ENCODE results near the gene NFE2L2. TPM values are rescaled to one million over a fixed set of nuclear protein-coding genes. Genes with fewer than 3 reads are reported as not detected.
A peak's percentile ranks its signal among the peaks of the same experiment; 100 is the strongest.

Gene NFE2L2
- total RNA-seq, 1 experiment from 2014 or later = 80.0 TPM

- Histone ChIP-seq H3K27me3 (replicated peaks; ENCODE audit: insufficient read depth, low read depth, low read length, poor library complexity) (no peaks in the 10 kb centered on the region), H3K27ac (ENCODE audit: low read depth, low read length, poor library complexity, severe bottlenecking) (peak overlapping the region; percentile 99), H3K9me3 (ENCODE audit: low read depth, low read length, poor library complexity, severe bottlenecking) (no peaks in the 10 kb centered on the region), H3K4me3 (ENCODE audit: low read depth, low read length, poor library complexity, severe bottlenecking) (peak overlapping the region; percentile 94), H3K4me1 (ENCODE audit: insufficient read depth, low read length, poor library complexity, severe bottlenecking) (peaks cover 22% of the 10 kb centered on the region), H3K36me3 (ENCODE audit: insufficient read depth, low read length, poor library complexity, severe bottlenecking) (no peaks in the 10 kb centered on the region)
- DNase-seq (ENCODE audit: low spot score) = no peak
- intact Hi-C loops (cut with micrococcal nuclease; ENCODE audit: unreplicated experiment) = loop anchor here (2.0 to 10.0 kb wide), 3 partner anchors 53 to 151 kb away; partner anchors contain the start of gene HNRNPA3
- CTCF ChIA-PET = no interaction called here
- TF ChIP-seq EZH2 (IDR thresholded peaks at IDR 0.05; ENCODE audit: borderline replicate concordance, low read depth, low read length, poor library complexity, severe bottlenecking) (no peak), CTCF (conservative IDR thresholded peaks at IDR 0.05; ENCODE audit: low read depth, low read length) (no peak)
- POLR2A ChIA-PET (ENCODE audit: low non-redundant PET) = interaction anchor here (0.6 kb wide), 1 partner anchor 504 kb away, joined by 16 read pairs; no protein-coding TSS in a partner anchor
- BruUV-seq (replicated peaks) = no TSS peak
These were observed 1.6 kb upstream of the NFE2L2 start for GRCh38 chr2:177265824-177266817.

DNA sequence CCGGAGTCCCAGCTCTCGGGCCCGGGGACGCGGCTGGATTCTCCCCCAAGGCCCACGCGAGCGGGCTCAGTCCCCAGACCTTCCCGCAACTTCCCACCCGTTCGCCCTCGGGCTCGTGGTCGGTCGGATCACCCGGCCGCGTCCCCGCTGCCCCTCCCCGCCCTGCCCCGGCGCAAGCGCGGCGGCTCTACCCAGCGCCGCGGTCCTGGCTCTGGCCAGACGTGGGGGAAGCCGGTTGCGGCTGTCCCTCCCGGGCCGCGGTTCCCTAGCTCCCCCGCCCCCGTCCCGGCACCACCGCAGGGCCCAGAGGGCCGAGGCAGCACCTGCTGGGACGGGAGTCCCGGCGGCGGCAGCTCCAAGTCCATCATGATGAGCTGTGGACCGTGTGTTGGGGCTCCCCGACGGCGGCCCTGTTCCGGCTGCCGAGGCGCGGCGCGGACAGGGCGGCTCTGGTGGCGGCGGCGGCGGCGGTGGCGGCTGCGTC lies 276 bp downstream of the NFE2L2 start:
- intact Hi-C loops (cut with micrococcal nuclease; ENCODE audit: unreplicated experiment) = loop anchor here (1.0 to 10.0 kb wide), 4 partner anchors 22 to 99 kb away; partner anchors contain the start of gene HNRNPA3
- peak; percentile 45 for DNase-seq (ENCODE audit: low spot score)
- ChIA-PET POLR2A (ENCODE audit: low non-redundant PET) (interaction anchor here (0.5 to 0.7 kb wide), 5 partner anchors 54 to 1194 kb away, joined by 3 to 4 read pairs (median 4); no protein-coding TSS in a partner anchor), CTCF (interaction anchor here (1.3 to 2.1 kb wide), 4 partner anchors 9 to 152 kb away, joined by 5 to 9 read pairs (median 8); no protein-coding TSS in a partner anchor)
- Histone ChIP-seq H3K36me3 (ENCODE audit: insufficient read depth, low read length, poor library complexity, severe bottlenecking) (peaks cover 3% of the 10 kb centered on the region), H3K4me3 (ENCODE audit: low read depth, low read length, poor library complexity, severe bottlenecking) (peak overlapping the region; percentile 94), H3K4me1 (ENCODE audit: insufficient read depth, low read length, poor library complexity, severe bottlenecking) (peaks cover 30% of the 10 kb centered on the region), H3K27me3 (replicated peaks; ENCODE audit: insufficient read depth, low read depth, low read length, poor library complexity) (no peaks in the 10 kb centered on the region), H3K27ac (ENCODE audit: low read depth, low read length, poor library complexity, severe bottlenecking) (peak overlapping the region; percentile 99), H3K9me3 (ENCODE audit: low read depth, low read length, poor library complexity, severe bottlenecking) (no peaks in the 10 kb centered on the region)
- BruUV-seq (replicated peaks) = no TSS peak
- no peak for TF ChIP-seq CTCF (conservative IDR thresholded peaks at IDR 0.05; ENCODE audit: low read depth, low read length)
- no peak for TF ChIP-seq EZH2 (IDR thresholded peaks at IDR 0.05; ENCODE audit: borderline replicate concordance, low read depth, low read length, poor library complexity, severe bottlenecking)

DNA sequence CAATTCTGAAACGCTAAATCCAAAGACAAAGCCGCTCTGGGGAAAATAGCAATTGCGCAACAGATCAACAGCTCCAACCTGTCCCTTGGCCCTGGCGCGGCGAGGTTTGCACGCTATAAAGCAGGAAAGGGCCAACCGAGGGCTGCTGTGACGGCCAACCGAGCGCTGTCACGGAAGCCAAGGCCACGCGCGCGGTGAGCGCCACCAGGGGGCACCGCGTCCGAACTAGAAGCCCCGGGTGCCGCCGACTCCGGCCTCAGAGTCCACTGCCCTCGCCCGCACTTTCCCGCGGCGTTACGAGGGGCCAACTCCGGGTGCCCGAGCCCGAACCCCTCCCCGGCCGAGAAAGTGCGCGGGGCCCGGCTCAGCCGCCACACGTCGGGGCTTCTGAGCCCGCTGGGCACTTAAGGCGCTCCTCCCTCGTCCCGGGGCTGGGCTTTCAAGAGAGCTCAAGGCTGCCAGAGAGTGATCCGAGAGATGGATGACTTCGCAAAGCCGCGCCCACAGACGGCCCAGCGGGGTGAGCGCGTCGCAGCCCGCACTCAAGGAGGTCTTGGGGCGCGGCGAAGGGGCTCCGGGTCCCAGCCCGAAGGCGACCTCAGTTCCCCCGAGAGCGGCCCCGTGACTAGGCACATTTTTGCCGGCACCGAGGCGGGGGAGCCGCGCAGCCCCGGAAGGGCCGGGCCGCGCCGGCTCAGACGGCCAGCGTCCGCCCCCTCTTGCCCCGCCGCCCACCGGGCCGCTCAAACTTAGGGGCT lies 897 bp downstream of the NFE2L2 start:
- intact Hi-C loops (cut with micrococcal nuclease; ENCODE audit: unreplicated experiment) = loop anchor here (1.0 to 10.0 kb wide), 4 partner anchors 21 to 99 kb away; partner anchors contain the start of gene HNRNPA3
- DNase-seq (ENCODE audit: low spot score) = peak; percentile 98
- no TSS peak for BruUV-seq (replicated peaks)
- TF ChIP-seq CTCF (conservative IDR thresholded peaks at IDR 0.05; ENCODE audit: low read depth, low read length) (peak; percentile 89), EZH2 (IDR thresholded peaks at IDR 0.05; ENCODE audit: borderline replicate concordance, low read depth, low read length, poor library complexity, severe bottlenecking) (no peak)
- Histone ChIP-seq H3K27ac (ENCODE audit: low read depth, low read length, poor library complexity, severe bottlenecking) (peak overlapping the region; percentile 99), H3K9me3 (ENCODE audit: low read depth, low read length, poor library complexity, severe bottlenecking) (no peaks in the 10 kb centered on the region), H3K4me3 (ENCODE audit: low read depth, low read length, poor library complexity, severe bottlenecking) (peak overlapping the region; percentile 94), H3K4me1 (ENCODE audit: insufficient read depth, low read length, poor library complexity, severe bottlenecking) (peaks cover 30% of the 10 kb centered on the region), H3K27me3 (replicated peaks; ENCODE audit: insufficient read depth, low read depth, low read length, poor library complexity) (no peaks in the 10 kb centered on the region), H3K36me3 (ENCODE audit: insufficient read depth, low read length, poor library complexity, severe bottlenecking) (peaks cover 5% of the 10 kb centered on the region)
- ChIA-PET POLR2A (ENCODE audit: low non-redundant PET) (interaction anchor here (0.5 to 0.7 kb wide), 7 partner anchors 37 to 1194 kb away, joined by 3 to 6 read pairs (median 4); no protein-coding TSS in a partner anchor), CTCF (interaction anchor here (0.6 to 2.1 kb wide), 6 partner anchors 9 to 153 kb away, joined by 3 to 9 read pairs (median 6); no protein-coding TSS in a partner anchor)

Measured in A673 (cell line).